ENCODE results near the gene CLCN7.

CLCN7 gene

DNA sequence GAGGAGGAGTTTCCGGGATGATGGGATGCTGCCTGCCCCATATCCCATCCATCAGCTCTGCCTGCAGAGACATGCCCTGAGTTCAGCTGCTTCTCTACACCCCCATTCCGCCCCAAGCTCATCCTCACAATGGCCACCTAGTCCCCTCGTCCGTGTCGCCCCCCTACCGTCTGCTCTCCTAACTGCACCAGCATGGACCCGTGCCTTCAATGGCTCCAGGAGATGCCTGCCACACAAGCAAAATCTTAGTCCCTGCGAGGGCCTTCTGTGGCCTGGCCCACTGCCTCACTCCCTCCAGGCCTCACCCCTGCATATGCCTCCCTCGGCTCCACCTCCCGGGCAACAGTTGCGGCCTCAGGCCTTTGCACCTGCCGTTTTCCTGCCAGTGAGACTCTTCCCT, 16.5 kb upstream of the CLCN7 start:
- TF ChIP-seq, protein P1, sequence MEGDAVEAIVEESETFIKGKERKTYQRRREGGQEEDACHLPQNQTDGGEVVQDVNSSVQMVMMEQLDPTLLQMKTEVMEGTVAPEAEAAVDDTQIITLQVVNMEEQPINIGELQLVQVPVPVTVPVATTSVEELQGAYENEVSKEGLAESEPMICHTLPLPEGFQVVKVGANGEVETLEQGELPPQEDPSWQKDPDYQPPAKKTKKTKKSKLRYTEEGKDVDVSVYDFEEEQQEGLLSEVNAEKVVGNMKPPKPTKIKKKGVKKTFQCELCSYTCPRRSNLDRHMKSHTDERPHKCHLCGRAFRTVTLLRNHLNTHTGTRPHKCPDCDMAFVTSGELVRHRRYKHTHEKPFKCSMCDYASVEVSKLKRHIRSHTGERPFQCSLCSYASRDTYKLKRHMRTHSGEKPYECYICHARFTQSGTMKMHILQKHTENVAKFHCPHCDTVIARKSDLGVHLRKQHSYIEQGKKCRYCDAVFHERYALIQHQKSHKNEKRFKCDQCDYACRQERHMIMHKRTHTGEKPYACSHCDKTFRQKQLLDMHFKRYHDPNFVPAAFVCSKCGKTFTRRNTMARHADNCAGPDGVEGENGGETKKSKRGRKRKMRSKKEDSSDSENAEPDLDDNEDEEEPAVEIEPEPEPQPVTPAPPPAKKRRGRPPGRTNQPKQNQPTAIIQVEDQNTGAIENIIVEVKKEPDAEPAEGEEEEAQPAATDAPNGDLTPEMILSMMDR (conservative IDR thresholded peaks at IDR 0.05) = no peak
- TF ChIP-seq ZFX (IDR thresholded peaks at IDR 0.05) = no peak
- H3K27ac ChIP-seq = peak overlapping the region; percentile 3; the same call in 1 of the 2 replicates

DNA sequence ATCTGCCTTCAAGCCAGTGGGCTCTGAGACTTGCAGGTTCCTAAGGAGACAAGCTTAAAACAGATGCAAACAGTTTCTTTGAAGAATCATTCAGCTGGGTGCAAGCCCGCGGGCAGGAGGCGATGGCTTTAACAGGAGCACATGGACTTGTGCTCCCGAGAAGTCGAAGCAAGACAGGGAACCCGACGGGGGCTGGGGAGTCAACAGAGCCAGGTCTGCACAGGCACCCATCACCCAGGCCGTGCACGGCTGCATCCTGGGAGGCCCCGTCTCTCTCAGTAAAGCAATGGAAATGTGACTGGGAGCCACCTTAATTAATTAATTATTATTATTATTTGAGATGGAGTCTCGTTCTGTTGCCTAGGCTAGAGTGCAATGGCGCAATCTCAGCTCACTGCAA, 14.2 kb upstream of the CLCN7 start:
- TF ChIP-seq, protein P1 (conservative IDR thresholded peaks at IDR 0.05) = no peak
- no peak for TF ChIP-seq ZFX (IDR thresholded peaks at IDR 0.05)
- H3K27ac ChIP-seq = no peak overlapping the region

DNA sequence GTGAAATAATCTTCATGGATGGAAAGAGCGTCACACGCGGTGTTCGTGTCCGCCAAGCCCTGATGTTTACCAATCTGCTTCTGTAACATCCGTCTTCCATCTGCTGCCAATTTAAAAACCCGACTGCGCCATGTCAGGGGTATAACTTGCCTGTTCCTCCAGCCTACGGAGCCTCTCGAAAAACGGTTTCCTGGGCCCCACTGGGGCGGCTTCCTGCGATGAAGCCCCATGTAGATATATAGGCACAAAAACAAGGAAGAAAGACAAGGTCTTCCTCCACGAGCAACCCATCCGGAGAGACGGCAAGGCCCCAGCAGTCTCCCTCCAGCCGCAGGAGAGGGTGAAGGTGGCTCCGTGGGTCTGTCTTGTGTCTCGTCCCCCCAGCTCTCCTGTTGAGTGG, 13.8 kb upstream of the CLCN7 start, which contains the start of gene PTX4:
Gene PTX4 (minus strand): TSS at position 326 of the 400 bp plus-strand sequence. CDS start 35 bp downstream, at position 291.
- no peak within 1 kb of the TSS for H3K27ac ChIP-seq
- TF ChIP-seq ZFX (IDR thresholded peaks at IDR 0.05) = no peak
- TF ChIP-seq, protein P1 (conservative IDR thresholded peaks at IDR 0.05) = no peak

DNA sequence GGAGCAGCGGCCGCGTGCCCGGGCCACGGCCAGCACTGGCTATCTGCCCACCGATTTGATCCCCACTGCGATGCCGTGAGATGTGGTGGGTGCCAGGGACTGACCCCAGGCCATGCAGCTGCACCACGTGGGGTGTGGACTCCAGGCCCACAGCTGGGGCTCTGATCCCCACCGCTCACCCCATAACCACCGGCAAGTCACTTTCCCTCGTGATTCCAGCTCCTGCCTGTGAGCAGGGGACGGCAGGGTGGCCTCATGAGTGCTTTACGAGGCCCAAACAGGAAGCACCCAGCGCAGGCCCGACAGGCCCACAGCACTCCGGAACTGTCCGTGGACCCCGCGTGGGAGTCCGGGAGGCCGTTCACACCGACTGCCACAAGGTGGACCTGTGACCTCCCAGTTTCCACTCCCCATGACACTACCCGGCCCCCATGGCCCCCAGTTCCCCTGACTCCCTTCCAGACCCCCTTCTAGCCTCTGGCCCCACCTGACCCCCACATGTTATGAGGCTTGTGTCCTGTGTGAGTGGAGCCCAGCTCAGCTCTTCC, 13.3 kb upstream of the CLCN7 start:
- no peak for TF ChIP-seq ZFX (IDR thresholded peaks at IDR 0.05)
- TF ChIP-seq, protein P1 (conservative IDR thresholded peaks at IDR 0.05) = no peak
- H3K27ac ChIP-seq = no peak overlapping the region

DNA sequence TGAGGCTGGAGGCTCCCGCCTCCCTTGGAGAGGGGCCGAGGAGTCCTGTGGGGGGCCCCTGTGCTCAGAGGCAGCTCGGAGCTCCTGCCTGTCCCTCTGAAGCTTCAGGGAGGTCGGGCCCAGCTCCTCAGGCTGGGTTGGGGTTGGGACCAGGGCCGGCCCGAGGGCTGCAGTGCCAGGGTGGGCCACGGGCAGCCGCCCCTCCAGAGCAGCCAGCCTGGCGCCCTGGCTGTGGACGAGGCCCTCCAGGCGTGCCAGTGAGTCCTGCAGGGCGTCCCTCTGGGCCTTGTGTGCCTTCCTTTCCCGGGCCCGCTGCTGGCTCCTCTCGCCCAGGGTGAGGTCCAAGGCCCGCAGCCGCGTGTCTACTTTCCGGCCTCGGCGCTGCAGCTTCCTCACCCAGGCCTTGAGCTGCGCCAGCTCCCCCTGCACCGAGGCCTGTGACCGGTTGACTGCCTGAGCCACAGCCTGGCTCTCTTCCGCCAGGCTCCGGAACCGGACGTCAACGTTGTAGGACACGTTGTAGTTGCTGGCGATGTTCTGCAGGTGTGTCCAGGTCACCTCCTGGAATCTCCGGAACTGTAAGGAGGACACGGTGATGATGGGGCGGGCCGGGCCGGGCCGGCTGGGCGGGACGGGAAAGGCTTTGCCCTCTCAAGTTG, 12.7 kb upstream of the CLCN7 start:
- TF ChIP-seq, protein P1 (conservative IDR thresholded peaks at IDR 0.05) = no peak
- no peak for TF ChIP-seq ZFX (IDR thresholded peaks at IDR 0.05)
- H3K27ac ChIP-seq = no peak overlapping the region

DNA sequence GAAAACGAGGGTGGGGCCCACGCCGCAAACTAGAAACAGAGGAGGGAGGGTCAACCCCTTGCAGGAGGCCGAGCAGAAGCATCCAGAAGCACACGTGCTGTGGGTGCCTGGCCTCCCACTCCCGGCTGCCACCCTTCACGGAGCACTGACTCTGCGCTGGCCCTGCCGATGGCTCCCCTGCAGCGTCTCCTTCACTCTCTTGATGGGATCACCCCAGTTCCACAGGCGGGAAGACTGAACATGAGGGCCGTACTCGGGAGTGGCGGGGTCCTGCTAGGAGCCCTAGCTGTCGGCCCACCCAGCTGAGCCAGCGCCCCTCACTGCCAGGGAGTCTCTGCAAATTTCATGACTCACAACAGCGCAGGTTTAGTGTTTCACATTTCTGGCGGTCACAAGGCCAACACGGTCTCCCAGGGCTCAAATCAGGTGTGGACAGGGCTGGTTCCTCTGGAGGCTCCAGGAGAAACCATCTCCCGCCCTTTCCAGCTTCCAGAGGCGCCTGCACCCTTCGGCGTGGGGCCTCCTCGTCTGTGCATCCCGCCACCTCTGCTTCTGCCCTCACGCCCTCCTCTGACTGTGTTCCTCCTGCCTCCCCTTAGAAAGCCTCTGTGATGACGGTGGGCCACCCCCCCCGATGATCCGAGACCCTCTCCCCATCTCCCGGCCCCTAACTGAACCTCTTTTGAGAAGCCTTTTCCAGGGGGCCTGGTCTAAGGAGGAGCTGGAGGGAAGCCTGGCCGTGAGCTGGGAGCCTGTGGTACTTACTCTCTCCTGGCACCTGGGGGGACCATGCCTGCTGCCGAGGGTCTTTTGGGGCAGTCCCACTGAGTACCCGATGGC, 11.9 kb upstream of the CLCN7 start:
- no peak overlapping the region for H3K27ac ChIP-seq
- no peak for TF ChIP-seq ZFX (IDR thresholded peaks at IDR 0.05)
- TF ChIP-seq, protein P1 (conservative IDR thresholded peaks at IDR 0.05) = no peak

Measured in C4-2B (cell line).